K562 (cell line): Measurements from ENCODE around the gene NECTIN4. TPM values are rescaled to one million over a fixed set of nuclear protein-coding genes. Genes with fewer than 3 reads are reported as not detected.

Experiments used
- CBFA2T2 ChIP-seq: fragments of 450-650 bp; conservative IDR thresholded peaks from 2 replicates; pipeline ENCODE4 v1.6.1; 2017; ENCODE audit warnings: mild to moderate bottlenecking
- CEBPB ChIP-seq: fragments of 450-650 bp; IDR thresholded peaks from 2 replicates; pipeline ENCODE4 v1.6.1; 2016; ENCODE audit warnings: missing genetic modification characterization, missing compliant biosample characterization
- ELF1 ChIP-seq: fragments of 200-800 bp; sonication (Bioruptor generic); IDR thresholded peaks from 2 replicates; pipeline ENCODE4 v1.6.1; 2016; ENCODE audit warnings: missing genetic modification characterization, missing compliant biosample characterization
- HMG20B ChIP-seq: fragments of 250-450 bp; sonication (Bioruptor Pico); IDR thresholded peaks from 2 replicates; pipeline ENCODE4 v1.5.0; 2021; ENCODE audit warnings: mild to moderate bottlenecking
- NCOA2 ChIP-seq, 2 experiments: fragments of 450-650 bp; IDR thresholded peaks; 2 replicates each; pipeline ENCODE4 v1.6.1; 2018; ENCODE audit warnings: mild to moderate bottlenecking in 2 of 2, moderate library complexity in 1 of 2; ENCODE audit not compliant: partially characterized antibody in 2 of 2
- NFYB ChIP-seq: IDR thresholded peaks from 2 replicates; pipeline ENCODE4 v1.6.1; 2011; ENCODE audit warnings: mild to moderate bottlenecking, moderate library complexity; ENCODE audit not compliant: insufficient read length; ENCODE audit errors: extremely low read depth
- TRIM24 ChIP-seq, 2 experiments: fragments of 450-650 bp; IDR thresholded peaks; 2 replicates each; pipeline ENCODE4 v1.6.1; 2016
- ZNF124 ChIP-seq: sonication (generic); formaldehyde crosslinking; IDR thresholded peaks from 2 replicates; pipeline ENCODE4 v1.8.1; 2022; ENCODE audit warnings: missing genetic modification reagents
- ZNF174 ChIP-seq: fragments of 250-450 bp; sonication (Bioruptor Pico); IDR thresholded peaks from 2 replicates; pipeline ENCODE4 v1.4.0; 2020; ENCODE audit warnings: mild to moderate bottlenecking
- ZNF184 ChIP-seq: sonication (generic); formaldehyde crosslinking; IDR thresholded peaks from 2 replicates; pipeline ENCODE4 v1.5.0; 2020; ENCODE audit warnings: missing genetic modification reagents
- polyA plus RNA-seq, 8 experiments: library from polyadenylated mRNA; depleted of rRNA in 4 of 8; stranded (reverse) in 5 of 8; unstranded in 3 of 8; fragments of >200 nt; fragmentation: Nextera tagmentation in 2 of 8; fragmentation: Illumina TruSeq in 1 of 8; extraction: Ambion mirVana in 2 of 8; extraction: Trizol in 1 of 8; gene quantifications; 2 replicates each; pipeline versions ENCODE4 v1.2.1 to v1.2.3, GENCODE V29; 2011 to 2014; ENCODE audit warnings: inconsistent platforms in 1 of 8, missing spikeins in 1 of 8
- total RNA-seq, 7 experiments: library from RNA; depleted of rRNA in 6 of 7; stranded (reverse); fragments of >200 nt in 6 of 7; fragmentation: Illumina TruSeq in 2 of 7; extraction: Trizol in 2 of 7; gene quantifications; 2 replicates each; pipeline versions ENCODE4 v1.2.1 to v1.2.3, GENCODE V29; 2011 to 2021; ENCODE audit warnings: low replicate concordance in 1 of 7
- TF ChIP-seq, protein P1 (sequence below), 2 experiments: fragments of 450-650 bp in 1 of 2; sonication (generic) in 1 of 2; formaldehyde crosslinking in 1 of 2; IDR thresholded peaks in 1 of 2; conservative IDR thresholded peaks in 1 of 2; 2 replicates each; pipeline versions ENCODE4 v1.6.1 to v1.8.1; 2016 to 2023; ENCODE audit warnings: mild to moderate bottlenecking in 2 of 2, moderate library complexity in 2 of 2, inconsistent platforms in 1 of 2, missing genetic modification reagents in 1 of 2
- TF ChIP-seq, protein P2 (sequence below): fragments of 250-450 bp; sonication (Bioruptor Pico); IDR thresholded peaks from 2 replicates; pipeline ENCODE4 v1.8.0; 2022; ENCODE audit warnings: inconsistent platforms
- TF ChIP-seq, protein P3 (sequence below): sonication (generic); formaldehyde crosslinking; IDR thresholded peaks from 2 replicates; pipeline ENCODE4 v1.8.1; 2023; ENCODE audit warnings: mild to moderate bottlenecking, missing genetic modification reagents
- TF ChIP-seq, protein P4 (sequence below): fragments of 250-450 bp; sonication (Bioruptor Pico); IDR thresholded peaks from 2 replicates; pipeline ENCODE4 v1.9.0; 2021; ENCODE audit warnings: mild to moderate bottlenecking, inconsistent platforms
- TF ChIP-seq, protein P5 (sequence below): sonication (generic); formaldehyde crosslinking; IDR thresholded peaks from 2 replicates; pipeline ENCODE4 v1.8.1; 2022; ENCODE audit warnings: missing genetic modification reagents
- TF ChIP-seq, protein P6 (sequence below): fragments of 250-450 bp; sonication (Bioruptor Pico); IDR thresholded peaks from 2 replicates; pipeline ENCODE4 v1.4.0; 2020; ENCODE audit warnings: mild to moderate bottlenecking

Gene NECTIN4
- total and polyA plus RNA-seq, 9 of the 15 experiments (the other 6 are each of a cell fraction or from before 2014, with no cell fraction given): 0.01 to 0.09 TPM; not detected in 7

DNA sequence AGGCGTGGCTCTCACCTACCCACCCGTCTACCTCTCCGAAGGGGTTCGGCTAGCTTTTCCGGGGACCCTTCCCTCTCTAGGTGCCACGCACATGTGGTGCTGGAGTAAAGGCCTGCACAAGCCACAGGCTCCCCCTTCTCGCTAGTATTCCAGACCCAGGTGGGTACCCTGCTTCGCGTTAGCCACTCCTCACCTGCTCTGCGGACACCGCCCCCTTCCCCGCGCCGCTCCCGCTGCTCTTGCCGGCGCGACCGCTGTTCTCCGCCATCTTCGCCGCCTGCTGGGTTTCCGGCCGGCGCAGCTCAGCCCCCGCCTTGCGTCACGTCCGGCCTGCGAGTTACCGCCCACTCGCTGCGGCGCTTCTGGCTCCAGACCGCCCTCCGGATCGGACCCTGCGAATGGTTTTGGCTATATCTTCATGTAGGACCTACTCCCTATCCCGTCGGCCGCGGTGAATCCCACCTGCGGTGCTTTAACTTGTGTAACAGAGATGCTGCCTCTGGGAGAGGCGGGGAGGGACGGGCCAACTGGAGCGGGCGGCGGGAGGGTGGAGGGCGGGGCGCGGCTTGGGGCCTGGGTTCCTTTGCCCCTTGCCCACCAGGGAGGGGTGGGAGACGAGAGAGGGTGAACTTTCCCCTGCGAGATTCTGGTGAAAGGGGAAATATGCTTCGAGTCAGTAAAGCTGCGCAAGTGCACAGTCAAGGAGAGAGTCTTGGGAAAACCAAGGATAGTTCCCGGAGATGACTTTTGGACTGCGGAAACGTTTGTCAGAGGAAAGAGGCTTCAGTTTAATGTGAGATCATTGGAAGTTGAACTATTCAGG is 28.6 kb upstream of the NECTIN4 start, which contains the start of the genes NIT1 and PFDN2 (continued):
- TF ChIP-seq, protein P1, sequence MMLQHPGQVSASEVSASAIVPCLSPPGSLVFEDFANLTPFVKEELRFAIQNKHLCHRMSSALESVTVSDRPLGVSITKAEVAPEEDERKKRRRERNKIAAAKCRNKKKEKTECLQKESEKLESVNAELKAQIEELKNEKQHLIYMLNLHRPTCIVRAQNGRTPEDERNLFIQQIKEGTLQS (IDR thresholded peaks at IDR 0.05): peak; percentile 51; the same call in 1 of the 2 replicates
- TF ChIP-seq, protein P1 (CRISPR knock-in tag; conservative IDR thresholded peaks at IDR 0.05): no peak
- TF ChIP-seq CBFA2T2 (no peak), HMG20B (CRISPR knock-in tag) (no peak), CEBPB (peak; percentile 39), ZNF184 (no peak), NCOA2 (IDR thresholded peaks at IDR 0.05; ENCODE audit: partially characterized antibody in 2 of 2) (no peak), ELF1 (tag) (peak; percentile 42; the same call in 1 of the 2 replicates), ZNF124 (CRISPR knock-in tag) (no peak), TRIM24 (IDR thresholded peaks at IDR 0.05) (no peak), ZNF174 (CRISPR knock-in tag) (no peak), NFYB (no peak)
- TF ChIP-seq, protein P2, sequence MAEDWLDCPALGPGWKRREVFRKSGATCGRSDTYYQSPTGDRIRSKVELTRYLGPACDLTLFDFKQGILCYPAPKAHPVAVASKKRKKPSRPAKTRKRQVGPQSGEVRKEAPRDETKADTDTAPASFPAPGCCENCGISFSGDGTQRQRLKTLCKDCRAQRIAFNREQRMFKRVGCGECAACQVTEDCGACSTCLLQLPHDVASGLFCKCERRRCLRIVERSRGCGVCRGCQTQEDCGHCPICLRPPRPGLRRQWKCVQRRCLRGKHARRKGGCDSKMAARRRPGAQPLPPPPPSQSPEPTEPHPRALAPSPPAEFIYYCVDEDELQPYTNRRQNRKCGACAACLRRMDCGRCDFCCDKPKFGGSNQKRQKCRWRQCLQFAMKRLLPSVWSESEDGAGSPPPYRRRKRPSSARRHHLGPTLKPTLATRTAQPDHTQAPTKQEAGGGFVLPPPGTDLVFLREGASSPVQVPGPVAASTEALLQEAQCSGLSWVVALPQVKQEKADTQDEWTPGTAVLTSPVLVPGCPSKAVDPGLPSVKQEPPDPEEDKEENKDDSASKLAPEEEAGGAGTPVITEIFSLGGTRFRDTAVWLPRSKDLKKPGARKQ (CRISPR knock-in tag): no peak
- TF ChIP-seq, protein P3, sequence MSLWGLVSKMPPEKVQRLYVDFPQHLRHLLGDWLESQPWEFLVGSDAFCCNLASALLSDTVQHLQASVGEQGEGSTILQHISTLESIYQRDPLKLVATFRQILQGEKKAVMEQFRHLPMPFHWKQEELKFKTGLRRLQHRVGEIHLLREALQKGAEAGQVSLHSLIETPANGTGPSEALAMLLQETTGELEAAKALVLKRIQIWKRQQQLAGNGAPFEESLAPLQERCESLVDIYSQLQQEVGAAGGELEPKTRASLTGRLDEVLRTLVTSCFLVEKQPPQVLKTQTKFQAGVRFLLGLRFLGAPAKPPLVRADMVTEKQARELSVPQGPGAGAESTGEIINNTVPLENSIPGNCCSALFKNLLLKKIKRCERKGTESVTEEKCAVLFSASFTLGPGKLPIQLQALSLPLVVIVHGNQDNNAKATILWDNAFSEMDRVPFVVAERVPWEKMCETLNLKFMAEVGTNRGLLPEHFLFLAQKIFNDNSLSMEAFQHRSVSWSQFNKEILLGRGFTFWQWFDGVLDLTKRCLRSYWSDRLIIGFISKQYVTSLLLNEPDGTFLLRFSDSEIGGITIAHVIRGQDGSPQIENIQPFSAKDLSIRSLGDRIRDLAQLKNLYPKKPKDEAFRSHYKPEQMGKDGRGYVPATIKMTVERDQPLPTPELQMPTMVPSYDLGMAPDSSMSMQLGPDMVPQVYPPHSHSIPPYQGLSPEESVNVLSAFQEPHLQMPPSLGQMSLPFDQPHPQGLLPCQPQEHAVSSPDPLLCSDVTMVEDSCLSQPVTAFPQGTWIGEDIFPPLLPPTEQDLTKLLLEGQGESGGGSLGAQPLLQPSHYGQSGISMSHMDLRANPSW (CRISPR knock-in tag): no peak
- TF ChIP-seq, protein P4, sequence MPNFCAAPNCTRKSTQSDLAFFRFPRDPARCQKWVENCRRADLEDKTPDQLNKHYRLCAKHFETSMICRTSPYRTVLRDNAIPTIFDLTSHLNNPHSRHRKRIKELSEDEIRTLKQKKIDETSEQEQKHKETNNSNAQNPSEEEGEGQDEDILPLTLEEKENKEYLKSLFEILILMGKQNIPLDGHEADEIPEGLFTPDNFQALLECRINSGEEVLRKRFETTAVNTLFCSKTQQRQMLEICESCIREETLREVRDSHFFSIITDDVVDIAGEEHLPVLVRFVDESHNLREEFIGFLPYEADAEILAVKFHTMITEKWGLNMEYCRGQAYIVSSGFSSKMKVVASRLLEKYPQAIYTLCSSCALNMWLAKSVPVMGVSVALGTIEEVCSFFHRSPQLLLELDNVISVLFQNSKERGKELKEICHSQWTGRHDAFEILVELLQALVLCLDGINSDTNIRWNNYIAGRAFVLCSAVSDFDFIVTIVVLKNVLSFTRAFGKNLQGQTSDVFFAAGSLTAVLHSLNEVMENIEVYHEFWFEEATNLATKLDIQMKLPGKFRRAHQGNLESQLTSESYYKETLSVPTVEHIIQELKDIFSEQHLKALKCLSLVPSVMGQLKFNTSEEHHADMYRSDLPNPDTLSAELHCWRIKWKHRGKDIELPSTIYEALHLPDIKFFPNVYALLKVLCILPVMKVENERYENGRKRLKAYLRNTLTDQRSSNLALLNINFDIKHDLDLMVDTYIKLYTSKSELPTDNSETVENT (CRISPR knock-in tag): peak; percentile 86
- TF ChIP-seq, protein P5, sequence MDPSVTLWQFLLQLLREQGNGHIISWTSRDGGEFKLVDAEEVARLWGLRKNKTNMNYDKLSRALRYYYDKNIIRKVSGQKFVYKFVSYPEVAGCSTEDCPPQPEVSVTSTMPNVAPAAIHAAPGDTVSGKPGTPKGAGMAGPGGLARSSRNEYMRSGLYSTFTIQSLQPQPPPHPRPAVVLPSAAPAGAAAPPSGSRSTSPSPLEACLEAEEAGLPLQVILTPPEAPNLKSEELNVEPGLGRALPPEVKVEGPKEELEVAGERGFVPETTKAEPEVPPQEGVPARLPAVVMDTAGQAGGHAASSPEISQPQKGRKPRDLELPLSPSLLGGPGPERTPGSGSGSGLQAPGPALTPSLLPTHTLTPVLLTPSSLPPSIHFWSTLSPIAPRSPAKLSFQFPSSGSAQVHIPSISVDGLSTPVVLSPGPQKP (CRISPR knock-in tag): no peak
- TF ChIP-seq, protein P6, sequence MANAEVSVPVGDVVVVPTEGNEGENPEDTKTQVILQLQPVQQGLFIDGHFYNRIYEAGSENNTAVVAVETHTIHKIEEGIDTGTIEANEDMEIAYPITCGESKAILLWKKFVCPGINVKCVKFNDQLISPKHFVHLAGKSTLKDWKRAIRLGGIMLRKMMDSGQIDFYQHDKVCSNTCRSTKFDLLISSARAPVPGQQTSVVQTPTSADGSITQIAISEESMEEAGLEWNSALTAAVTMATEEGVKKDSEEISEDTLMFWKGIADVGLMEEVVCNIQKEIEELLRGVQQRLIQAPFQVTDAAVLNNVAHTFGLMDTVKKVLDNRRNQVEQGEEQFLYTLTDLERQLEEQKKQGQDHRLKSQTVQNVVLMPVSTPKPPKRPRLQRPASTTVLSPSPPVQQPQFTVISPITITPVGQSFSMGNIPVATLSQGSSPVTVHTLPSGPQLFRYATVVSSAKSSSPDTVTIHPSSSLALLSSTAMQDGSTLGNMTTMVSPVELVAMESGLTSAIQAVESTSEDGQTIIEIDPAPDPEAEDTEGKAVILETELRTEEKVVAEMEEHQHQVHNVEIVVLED (CRISPR knock-in tag): peak; percentile 62
